Measurements from ENCODE around the gene IFNG.

The IFNG gene

DNA sequence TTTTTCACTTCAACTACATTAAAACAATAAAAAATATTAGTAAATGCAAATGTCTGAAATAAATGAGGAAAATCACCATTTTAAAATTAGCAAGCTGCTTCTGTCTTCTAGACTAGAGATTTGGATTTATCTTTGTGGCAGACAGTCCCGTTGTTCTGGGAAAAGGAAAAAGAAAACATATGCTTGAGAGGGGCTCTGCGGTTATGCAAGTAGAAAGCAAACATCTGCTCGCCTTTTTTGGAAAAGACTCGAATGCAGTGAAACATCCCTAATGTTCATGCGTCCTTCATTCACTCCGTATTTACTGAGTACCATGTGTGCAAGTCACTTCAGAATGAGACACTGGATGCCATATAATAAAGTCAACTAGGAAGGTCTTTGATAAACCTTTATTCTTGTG, 44.9 kb downstream of the IFNG start:
- DNase-seq = no peak

- no peak for DNase-seq
Observed at GRCh38 chr12:68113644-68114043, 45.9 kb downstream of the IFNG start.

- no peak for DNase-seq
Observed at GRCh38 chr12:68111995-68112394, 47.5 kb downstream of the IFNG start.

GRCh38 chr12:68109444-68110217, 49.9 kb downstream of the IFNG start:
- DNase-seq = no peak

DNA sequence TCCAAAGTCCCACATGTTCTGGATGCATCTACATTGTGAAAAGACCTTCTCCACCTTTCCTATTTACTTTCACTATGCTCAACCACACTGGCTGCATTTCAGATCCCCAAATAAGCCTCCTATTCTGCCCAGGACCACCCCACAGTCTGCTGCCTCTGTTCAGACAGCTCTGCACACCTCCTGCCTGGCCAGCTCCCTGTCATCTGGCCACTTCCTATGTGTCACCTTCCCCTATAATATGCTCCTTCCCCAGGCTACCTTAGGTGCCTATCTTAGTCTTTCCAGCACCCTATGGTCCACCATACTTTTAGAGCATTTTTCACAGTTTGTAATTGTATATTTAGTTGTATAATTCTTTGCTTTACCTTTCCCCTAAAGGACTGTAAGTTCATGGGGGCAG, 50.5 kb downstream of the IFNG start:
- no peak for DNase-seq

GRCh38 chr12:68106660-68107059, 52.9 kb downstream of the IFNG start:
- DNase-seq = no peak

DNA sequence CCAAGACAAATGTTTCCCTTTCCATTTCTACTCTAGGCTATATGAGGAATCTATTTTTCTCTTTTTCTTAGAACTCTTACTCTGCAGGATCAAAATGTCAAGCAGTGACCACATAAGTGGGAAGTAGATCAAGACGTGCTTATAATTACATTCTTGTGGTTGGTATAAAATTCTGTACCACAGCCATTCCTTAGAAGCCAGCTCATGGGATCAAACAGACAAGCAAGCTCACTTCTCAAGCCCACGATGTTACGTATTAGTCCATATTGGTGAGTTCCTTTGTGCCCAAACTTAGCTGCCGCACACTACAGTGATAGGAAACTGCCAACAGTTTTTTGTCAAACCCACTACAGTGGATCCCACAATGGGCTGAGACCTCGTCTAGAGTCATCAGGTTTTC, 53.4 kb downstream of the IFNG start:
- no peak for DNase-seq

Data from activated CD4-positive, alpha-beta T cell treated with anti-CD3 and anti-CD28 coated beads for 1 hour (primary cell).